ENCODE measurements around the gene ZC3H12D. TPM values are rescaled to one million over a fixed set of nuclear protein-coding genes. Genes with fewer than 3 reads are reported as not detected.

The ZC3H12D gene
- total and polyA plus RNA-seq, 2 experiments from 2014 or later: 0.07 TPM; not detected in 1

- Histone ChIP-seq H3K4me1 (ENCODE audit: insufficient read depth) (no peaks in the 10 kb centered on the region), H4K20me1 (replicated peaks; ENCODE audit: insufficient read depth) (no peaks in the 10 kb centered on the region), H3K79me2 (replicated peaks; ENCODE audit: insufficient read depth) (no peaks in the 10 kb centered on the region), H3K4me3 (no peak overlapping the region), H3K27me3 (ENCODE audit: insufficient read depth) (no peaks in the 10 kb centered on the region), H3K9me2 (ENCODE audit: insufficient read depth) (no peaks in the 10 kb centered on the region), H2AFZ (no peak overlapping the region), H3K36me3 (ENCODE audit: insufficient read depth) (no peaks in the 10 kb centered on the region), H3F3A (replicated peaks; ENCODE audit: low read depth) (no peaks in the 10 kb centered on the region), H3K27ac (ENCODE audit: low read depth) (no peak overlapping the region), H3K4me2 (no peak overlapping the region)
- Mint-ChIP-seq H3K4me1 (peaks cover 11% of the 10 kb centered on the region), H3K4me3 (no peak overlapping the region), H3K27ac (no peak overlapping the region), H3K36me3 (ENCODE audit: low read depth) (no peaks in the 10 kb centered on the region), H3K27me3 (ENCODE audit: insufficient read depth, low read depth, poor library complexity) (peaks cover 11% of the 10 kb centered on the region), H3K9me3 (no peaks in the 10 kb centered on the region)
- TF ChIP-seq STAT1 (IDR thresholded peaks at IDR 0.05; ENCODE audit: unreplicated experiment): no peak
- TF ChIP-seq CTCF (conservative IDR thresholded peaks at IDR 0.05; ENCODE audit: low read depth in 2 of 2): no peak
- no peak for TF ChIP-seq CREB1 (CRISPR knock-in tag; IDR thresholded peaks at IDR 0.05; ENCODE audit: low read depth)
- TF ChIP-seq ETS1 (IDR thresholded peaks at IDR 0.05): no peak
- TF ChIP-seq EZH2 (IDR thresholded peaks at IDR 0.05; ENCODE audit: low read depth, unreplicated experiment): no peak
- no peak for TF ChIP-seq ZNF462 (CRISPR knock-in tag; IDR thresholded peaks at IDR 0.05)
- no peak for TF ChIP-seq ZNF114 (CRISPR knock-in tag; IDR thresholded peaks at IDR 0.05)
- no peak for TF ChIP-seq NANOG (IDR thresholded peaks at IDR 0.05; ENCODE audit: borderline replicate concordance)
- no peak for TF ChIP-seq ZNF331 (CRISPR knock-in tag; IDR thresholded peaks at IDR 0.05; ENCODE audit: low read depth)
- no peak for TF ChIP-seq JUNB (IDR thresholded peaks at IDR 0.05; ENCODE audit: unreplicated experiment)
- ATAC-seq (no peak), DNase-seq (ENCODE audit: low spot score) (no peak)
Observed at GRCh38 chr6:149439626-149440025, 45.2 kb downstream of the ZC3H12D start.
